ENCODE results near the gene EFTUD2. TPM values are rescaled to one million over a fixed set of nuclear protein-coding genes. Genes with fewer than 3 reads are reported as not detected.
A peak's percentile ranks its signal among the peaks of the same experiment; 100 is the strongest.

Gene EFTUD2
- total RNA-seq, 1 donor from 2014 or later, result 145 TPM

- H3K4me1 Mint-ChIP-seq, result peaks cover 8% of the 10 kb centered on the region
- no peak for TF ChIP-seq CTCF (IDR thresholded peaks at IDR 0.05; ENCODE audit: unreplicated experiment)
- no peaks in the 10 kb centered on the region for H3K9me3 Mint-ChIP-seq
- H3K36me3 Mint-ChIP-seq, result peaks cover 26% of the 10 kb centered on the region
- no peak within 1 kb of the TSS for H3K4me3 Mint-ChIP-seq
- no peak within 1 kb of the TSS for H3K27ac Mint-ChIP-seq
- no peak for DNase-seq (ENCODE audit: low spot score in 2 of 2, unreplicated experiment in 2 of 2)
- no peaks in the 10 kb centered on the region for H3K27me3 Mint-ChIP-seq (ENCODE audit: low read depth)
These were observed 51.7 kb downstream of the EFTUD2 start, which contains the start of gene HIGD1B for GRCh38 chr17:44847586-44847985. TSS of gene HIGD1B (plus strand) at chr17:44847883. CDS start at chr17:44848153, 270 bp downstream.

GRCh38 chr17:44846206-44846605, 53.0 kb downstream of the EFTUD2 start:
- Mint-ChIP-seq H3K4me3 (no peak overlapping the region), H3K9me3 (no peaks in the 10 kb centered on the region), H3K4me1 (peaks cover 9% of the 10 kb centered on the region), H3K27ac (no peak overlapping the region), H3K36me3 (peaks cover 17% of the 10 kb centered on the region), H3K27me3 (ENCODE audit: low read depth) (no peaks in the 10 kb centered on the region)
- TF ChIP-seq CTCF (IDR thresholded peaks at IDR 0.05; ENCODE audit: unreplicated experiment), result no peak
- DNase-seq (ENCODE audit: low spot score in 2 of 2, unreplicated experiment in 2 of 2), result no peak

- Mint-ChIP-seq H3K4me1 (peaks cover 9% of the 10 kb centered on the region), H3K9me3 (no peaks in the 10 kb centered on the region), H3K27me3 (ENCODE audit: low read depth) (no peaks in the 10 kb centered on the region), H3K36me3 (peaks cover 3% of the 10 kb centered on the region), H3K27ac (no peak overlapping the region), H3K4me3 (no peak overlapping the region)
- DNase-seq (ENCODE audit: low spot score in 2 of 2, unreplicated experiment in 2 of 2), result no peak
- TF ChIP-seq CTCF (IDR thresholded peaks at IDR 0.05; ENCODE audit: unreplicated experiment), result no peak
These were observed 54.8 kb downstream of the EFTUD2 start for GRCh38 chr17:44844390-44844830.

GRCh38 chr17:44842748-44843147, 56.5 kb downstream of the EFTUD2 start:
- Mint-ChIP-seq H3K27me3 (ENCODE audit: low read depth) (no peaks in the 10 kb centered on the region), H3K9me3 (no peaks in the 10 kb centered on the region), H3K4me3 (no peak overlapping the region), H3K36me3 (no peaks in the 10 kb centered on the region), H3K27ac (peak overlapping the region; percentile 37), H3K4me1 (peaks cover 9% of the 10 kb centered on the region)
- no peak for TF ChIP-seq CTCF (IDR thresholded peaks at IDR 0.05; ENCODE audit: unreplicated experiment)
- DNase-seq (ENCODE audit: low spot score in 2 of 2, unreplicated experiment in 2 of 2), result no peak

GRCh38 chr17:44840936-44841335, 58.3 kb downstream of the EFTUD2 start:
- TF ChIP-seq CTCF (IDR thresholded peaks at IDR 0.05; ENCODE audit: unreplicated experiment), result no peak
- no peak for DNase-seq (ENCODE audit: low spot score in 2 of 2, unreplicated experiment in 2 of 2)
- Mint-ChIP-seq H3K4me1 (peaks cover 7% of the 10 kb centered on the region), H3K36me3 (no peaks in the 10 kb centered on the region), H3K9me3 (no peaks in the 10 kb centered on the region), H3K4me3 (no peak overlapping the region), H3K27me3 (ENCODE audit: low read depth) (no peaks in the 10 kb centered on the region), H3K27ac (no peak overlapping the region)

GRCh38 chr17:44840274-44840673, 59.0 kb downstream of the EFTUD2 start:
- no peaks in the 10 kb centered on the region for H3K27me3 Mint-ChIP-seq (ENCODE audit: low read depth)
- TF ChIP-seq CTCF (IDR thresholded peaks at IDR 0.05; ENCODE audit: unreplicated experiment), result no peak
- no peak for DNase-seq (ENCODE audit: low spot score in 2 of 2, unreplicated experiment in 2 of 2)
- no peaks in the 10 kb centered on the region for H3K9me3 Mint-ChIP-seq
- H3K27ac Mint-ChIP-seq, result no peak overlapping the region
- no peaks in the 10 kb centered on the region for H3K36me3 Mint-ChIP-seq
- peaks cover 7% of the 10 kb centered on the region for H3K4me1 Mint-ChIP-seq
- H3K4me3 Mint-ChIP-seq, result no peak overlapping the region
